D721Med (cell line): ENCODE data around the gene NEXN.

ENCODE experiments used
- DNase-seq: peaks from one replicate; pipeline ENCODE4 v3.0.0; 2011; ENCODE audit warnings: low spot score; ENCODE audit not compliant: insufficient read length
- FAIRE-seq: peaks from 2 replicates; lab custom pipeline; 2011; peaks lifted over from hg19 to GRCh38; lab: Jason Lieb, UNC
- CTCF ChIP-seq: IDR thresholded peaks from 2 replicates; pipeline ENCODE4 v1.5.1; 2012; ENCODE audit warnings: mild to moderate bottlenecking, control low read depth; ENCODE audit not compliant: insufficient read depth; ENCODE audit errors: missing control alignments

Gene NEXN

GRCh38 chr1:77925518-77925917 is 37.1 kb downstream of the NEXN start:
- no peak for DNase-seq
- FAIRE-seq, result no peak
- no peak for TF ChIP-seq CTCF

- DNase-seq, result no peak
- no peak for FAIRE-seq
- no peak for TF ChIP-seq CTCF
These were observed 37.5 kb downstream of the NEXN start for GRCh38 chr1:77925956-77926355.

- DNase-seq (no peak), FAIRE-seq (no peak)
- no peak for TF ChIP-seq CTCF
These were observed 38.3 kb downstream of the NEXN start for GRCh38 chr1:77926561-77927357.

GRCh38 chr1:77927414-77927813 is 39.0 kb downstream of the NEXN start:
- TF ChIP-seq CTCF, result no peak
- FAIRE-seq (no peak), DNase-seq (no peak)

GRCh38 chr1:77929806-77930205 is 41.4 kb downstream of the NEXN start:
- TF ChIP-seq CTCF, result no peak
- FAIRE-seq, result no peak
- no peak for DNase-seq

- no peak for FAIRE-seq
- TF ChIP-seq CTCF, result no peak
These were observed 50.2 kb downstream of the NEXN start for GRCh38 chr1:77938651-77939050.

GRCh38 chr1:77940921-77941570 is 52.6 kb downstream of the NEXN start:
- DNase-seq, result no peak
- TF ChIP-seq CTCF, result no peak
- no peak for FAIRE-seq

More at GRCh38 chr1:77938651-77939050, 50.2 kb downstream of the NEXN start:
- no peak for DNase-seq
